Effector CD8-positive, alpha-beta T cell (primary cell): ENCODE results near the gene ITCH.

Experiments
- DNase-seq: peaks from one replicate; lab custom pipeline; 2025; lab: John Stamatoyannopoulos, UW

ITCH gene

DNA sequence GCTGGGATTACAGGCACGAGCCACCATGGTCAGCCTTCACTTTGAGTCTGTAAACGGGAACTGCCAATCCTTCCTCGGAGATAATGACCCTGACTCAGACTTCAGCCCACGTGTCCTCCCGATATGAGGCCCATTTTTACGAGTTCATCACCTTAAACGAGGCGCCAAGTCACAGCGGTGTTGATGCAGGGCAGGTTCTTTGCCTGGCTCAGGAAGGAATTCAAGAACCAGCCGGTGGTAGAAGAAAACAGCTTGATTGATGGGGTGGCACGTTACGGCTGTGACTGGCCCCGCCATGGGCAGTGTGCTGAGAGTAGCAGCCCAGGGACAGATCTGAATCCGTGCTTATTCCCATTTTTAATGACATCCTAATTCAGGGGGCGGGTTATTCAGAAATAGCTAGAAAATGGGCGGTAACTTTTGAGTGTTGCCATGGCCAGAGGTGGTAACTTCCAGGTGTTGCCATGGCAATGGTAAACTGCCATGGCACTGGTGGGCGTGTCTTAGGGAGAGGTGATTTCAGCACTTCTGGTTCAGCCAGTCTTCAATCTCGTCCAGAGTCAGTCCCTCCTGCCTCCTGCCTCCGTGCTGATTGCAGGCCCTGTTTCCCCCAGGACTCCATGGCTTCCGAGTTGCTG, 186.3 kb downstream of the ITCH start:
- no peak for DNase-seq

DNA sequence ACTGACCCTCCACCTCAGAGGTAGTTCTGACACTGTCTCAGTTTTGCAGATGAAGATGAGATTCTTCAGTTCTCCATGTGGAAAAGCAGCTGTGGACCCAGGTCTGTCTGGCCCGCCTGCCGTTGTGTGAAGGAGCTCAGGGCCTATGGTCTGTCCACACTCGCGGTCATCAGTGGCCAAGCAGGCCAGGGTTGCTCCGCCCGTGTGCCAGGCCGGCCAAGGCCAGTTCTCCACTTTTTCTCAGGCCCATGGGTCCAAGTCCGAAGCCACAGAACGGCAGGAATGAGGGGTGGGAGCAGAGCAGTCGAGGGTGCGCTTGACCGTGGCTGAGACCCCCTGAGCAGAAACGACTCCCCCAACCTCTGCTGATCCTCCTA, 186.8 kb downstream of the ITCH start:
- no peak for DNase-seq

DNA sequence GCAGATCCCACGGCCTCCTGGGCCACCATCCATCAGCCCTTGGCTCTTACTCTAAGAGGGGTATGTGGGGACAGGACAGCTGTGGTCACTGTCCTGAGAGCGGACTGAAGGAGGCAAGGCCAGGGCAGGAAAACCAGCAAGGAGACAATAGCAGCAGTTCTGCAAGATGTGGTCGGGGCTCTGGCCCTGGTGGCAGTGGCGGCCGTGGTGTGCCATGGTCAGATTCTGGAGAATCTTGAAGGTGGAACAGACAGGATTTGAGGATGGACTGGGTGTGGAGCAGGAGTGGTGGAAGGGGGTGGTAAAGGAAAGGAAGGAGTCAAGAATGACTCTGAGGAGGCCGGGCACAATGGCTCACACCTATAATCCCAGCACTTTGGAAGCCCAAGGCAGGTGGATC, 189.5 kb downstream of the ITCH start:
- no peak for DNase-seq

DNA sequence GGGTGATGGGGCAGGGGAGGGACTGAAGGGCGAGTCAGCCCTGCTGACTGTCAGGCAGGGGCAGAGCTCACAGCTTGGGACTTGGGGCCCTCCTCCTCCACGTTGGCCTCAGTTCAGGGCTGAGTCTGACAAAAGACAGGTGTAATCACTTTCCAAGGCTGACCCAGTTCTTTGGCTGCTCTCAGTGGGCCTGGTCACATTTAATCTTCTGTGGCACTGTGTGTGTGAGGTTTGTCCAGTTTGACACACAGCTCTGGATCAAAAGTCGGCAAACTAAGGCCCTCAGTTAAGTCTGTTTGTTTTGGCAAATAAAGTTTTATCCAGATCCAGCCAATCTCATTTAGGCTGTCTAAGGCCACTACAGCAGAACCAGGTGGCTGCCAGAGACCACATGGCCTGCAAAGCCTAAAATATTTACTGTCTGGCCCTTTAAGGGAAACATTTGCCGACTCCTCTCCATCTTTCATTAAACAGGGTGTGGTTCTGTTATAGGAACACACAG, 190.3 kb downstream of the ITCH start:
- DNase-seq, result no peak

DNA sequence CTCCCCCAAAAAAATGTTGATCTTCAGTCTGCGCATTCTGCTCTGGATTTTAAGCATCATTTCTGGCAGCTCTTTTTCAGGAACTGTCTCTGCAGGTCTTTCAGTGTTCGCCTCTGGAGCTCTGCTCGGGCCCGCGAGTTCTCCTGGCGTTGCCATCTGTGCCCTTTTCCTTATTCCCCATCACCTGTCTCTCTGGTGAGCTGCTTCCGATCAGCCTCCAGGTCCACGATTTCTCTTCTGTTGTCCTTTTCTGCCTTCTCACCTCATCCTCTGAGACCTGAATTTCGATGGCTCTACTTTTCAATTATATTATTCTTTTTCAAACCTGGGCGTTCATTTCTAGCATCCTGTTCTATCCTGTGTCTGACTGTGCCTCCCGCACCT, 194.9 kb downstream of the ITCH start:
- no peak for DNase-seq

DNA sequence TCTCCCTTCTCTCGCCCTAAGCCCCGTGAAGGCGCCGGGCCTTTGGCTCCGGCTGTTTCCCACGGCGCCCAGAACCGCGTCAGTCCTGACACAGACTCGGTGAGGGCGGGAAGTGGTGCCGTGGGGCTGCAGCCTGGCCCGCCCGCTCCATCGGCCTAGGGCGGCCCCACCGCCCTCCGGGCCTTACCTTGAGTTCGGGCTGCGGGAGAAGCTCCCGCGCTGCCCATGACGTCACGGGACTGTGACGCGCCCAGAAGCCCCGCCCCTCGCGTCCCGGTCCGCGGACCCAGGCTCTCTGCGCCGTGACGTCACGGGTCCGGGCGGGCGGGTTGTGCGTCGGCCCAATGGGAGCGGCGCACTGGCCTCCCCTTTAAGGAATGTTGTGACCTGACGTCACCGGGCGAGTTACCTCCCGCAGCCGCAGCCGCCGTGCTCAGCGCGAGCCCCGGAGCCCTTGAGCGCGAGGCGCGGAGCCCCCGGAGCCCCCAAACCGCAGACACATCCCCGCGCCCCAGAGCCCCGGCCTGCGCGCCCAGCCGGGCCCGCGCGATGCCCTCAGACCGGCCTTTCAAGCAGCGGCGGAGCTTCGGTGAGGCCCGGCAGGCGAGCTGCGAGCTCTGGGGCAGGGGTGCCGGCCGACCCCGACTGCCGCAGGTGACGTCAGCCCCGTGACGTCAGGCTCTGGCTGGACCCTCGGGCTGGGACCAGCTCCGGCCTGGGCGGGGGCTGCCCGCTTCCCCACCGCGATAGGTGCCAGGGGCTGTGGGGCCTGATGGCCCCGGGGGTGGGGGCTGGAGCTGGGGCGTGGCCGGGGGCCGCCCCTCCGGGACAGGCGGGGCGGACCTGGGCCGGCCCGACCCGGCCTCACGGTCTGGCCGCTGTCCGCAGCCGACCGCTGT, 195.5 kb downstream of the ITCH start, which contains the start of gene MAP1LC3A:
Gene MAP1LC3A, plus strand, starts transcription at position 399 of the 899 bp plus-strand sequence. Its CDS starts 151 bp downstream, at position 550.
- DNase-seq, result peak; percentile 95

DNA sequence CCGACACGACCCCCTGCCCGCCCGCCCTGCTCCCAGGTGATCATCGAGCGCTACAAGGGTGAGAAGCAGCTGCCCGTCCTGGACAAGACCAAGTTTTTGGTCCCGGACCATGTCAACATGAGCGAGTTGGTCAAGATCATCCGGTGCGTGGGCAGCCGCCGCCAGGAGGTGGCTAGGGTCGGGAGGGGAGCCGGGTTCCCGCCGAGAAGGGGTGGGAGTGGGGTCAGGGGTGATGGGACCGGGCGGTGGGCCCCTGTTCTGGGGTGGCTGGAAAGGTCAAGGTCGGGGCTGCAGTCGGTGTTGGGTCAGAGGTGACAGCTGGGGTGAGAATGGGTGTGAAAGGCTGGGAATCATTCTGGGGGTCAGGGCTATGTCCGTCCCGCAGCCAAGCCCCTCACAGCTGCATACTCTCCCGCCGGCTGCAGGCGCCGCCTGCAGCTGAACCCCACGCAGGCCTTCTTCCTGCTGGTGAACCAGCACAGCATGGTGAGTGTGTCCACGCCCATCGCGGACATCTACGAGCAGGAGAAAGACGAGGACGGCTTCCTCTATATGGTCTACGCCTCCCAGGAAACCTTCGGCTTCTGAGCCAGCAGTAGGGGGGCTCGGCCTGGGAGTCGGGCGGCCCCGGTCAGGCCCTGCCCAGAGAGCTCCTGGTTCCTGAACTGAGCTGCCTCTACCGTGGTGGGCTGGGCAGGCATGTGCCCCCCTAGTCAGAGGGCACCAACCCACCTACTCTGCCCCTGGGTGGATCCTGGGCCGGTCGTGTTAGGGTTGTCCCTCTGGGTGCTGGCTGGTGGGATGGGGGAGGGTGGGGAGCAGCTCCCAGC, 196.5 kb downstream of the ITCH start:
- DNase-seq, result peak; percentile 16

DNA sequence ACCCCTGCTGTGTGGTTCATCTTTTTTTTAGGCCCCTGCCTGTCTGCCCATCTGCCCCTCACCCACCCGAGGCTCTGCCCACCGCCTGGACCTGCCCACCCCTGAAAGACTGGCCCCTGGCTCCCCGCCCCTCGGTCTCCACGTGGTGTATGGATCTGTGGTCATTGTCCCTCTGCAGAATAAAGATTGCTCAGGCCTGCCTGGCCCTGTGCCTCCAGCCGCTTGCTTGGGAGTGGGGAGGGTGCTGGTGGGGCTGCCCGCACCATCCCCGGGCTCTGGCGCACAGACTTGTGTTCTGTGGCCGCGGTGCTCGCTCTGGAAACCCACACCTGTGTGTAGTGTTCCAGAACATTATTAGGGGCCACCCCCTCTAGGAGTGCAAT, 197.1 kb downstream of the ITCH start:
- DNase-seq, result no peak

DNA sequence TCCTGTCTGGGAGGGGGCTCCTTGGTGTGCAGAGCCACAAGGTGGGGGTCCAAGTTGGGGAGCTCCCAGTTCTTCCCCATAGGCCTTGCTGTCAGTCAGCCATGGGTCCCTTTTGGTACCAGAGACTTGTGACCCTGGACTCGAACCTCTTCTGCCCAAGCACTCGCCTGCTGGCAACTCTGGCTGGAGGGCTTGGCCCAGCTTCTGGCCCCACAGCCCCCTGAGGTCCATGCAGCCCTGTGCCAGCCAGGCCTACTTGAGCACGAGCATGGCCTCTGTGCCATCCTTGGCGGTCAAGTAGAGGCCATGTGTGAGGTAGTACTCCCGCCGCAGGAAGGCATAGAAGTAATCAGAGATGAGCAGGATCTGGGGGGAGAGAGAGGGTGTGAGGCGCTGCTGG, 197.5 kb downstream of the ITCH start:
- no peak for DNase-seq
